ENCODE results near the gene TEAD1. TPM values are rescaled to one million over a fixed set of nuclear protein-coding genes. Genes with fewer than 3 reads are reported as not detected.

Gene TEAD1
- total and polyA plus RNA-seq, 4 donors, result 9.1 to 38.4 (median 10.7) TPM

DNA sequence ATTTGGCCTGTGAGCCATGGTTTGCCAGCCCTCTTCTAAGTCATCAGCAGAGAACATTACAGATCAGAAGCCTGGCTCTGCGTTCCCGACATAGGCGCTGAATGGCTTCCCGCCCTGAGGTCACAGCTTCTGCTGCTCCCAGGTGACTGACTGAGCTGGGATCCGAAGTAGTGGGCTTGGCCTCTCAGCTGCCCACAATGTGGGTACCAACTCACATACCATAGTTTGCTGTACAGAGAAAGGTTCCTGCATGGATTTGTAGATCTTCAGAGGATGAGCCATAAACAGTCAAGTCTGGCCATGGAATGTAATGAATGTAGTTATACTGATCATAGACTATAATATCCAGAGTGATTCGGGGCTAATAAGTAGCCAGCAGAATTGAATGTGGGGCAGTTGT, 42.6 kb downstream of the TEAD1 start:
- Histone ChIP-seq H3K4me1 (ENCODE audit: control insufficient read depth in 4 of 4, insufficient read depth in 4 of 4, low read length in 3 of 4) (no peaks in the 10 kb centered on the region), H3K4me3 (ENCODE audit: low read depth in 1 of 3, low read length in 3 of 3) (no peak overlapping the region), H3K27ac (ENCODE audit: low read depth in 1 of 2, low read length in 2 of 2) (no peak overlapping the region), H3K9me3 (ENCODE audit: control insufficient read depth in 4 of 4, low read length in 3 of 4) (no peaks in the 10 kb centered on the region), H3K36me3 (ENCODE audit: control insufficient read depth in 4 of 4, insufficient read depth in 3 of 4, low read depth in 1 of 4, low read length in 3 of 4) (no peaks in the 10 kb centered on the region), H3K27me3 (ENCODE audit: control insufficient read depth in 4 of 4, insufficient read depth in 4 of 4, low read length in 3 of 4) (no peaks in the 10 kb centered on the region), H3K9ac (ENCODE audit: low read depth in 1 of 2, low read length in 2 of 2) (no peak overlapping the region)
- no peak for DNase-seq (ENCODE audit: low spot score)
- TF ChIP-seq, protein P1, sequence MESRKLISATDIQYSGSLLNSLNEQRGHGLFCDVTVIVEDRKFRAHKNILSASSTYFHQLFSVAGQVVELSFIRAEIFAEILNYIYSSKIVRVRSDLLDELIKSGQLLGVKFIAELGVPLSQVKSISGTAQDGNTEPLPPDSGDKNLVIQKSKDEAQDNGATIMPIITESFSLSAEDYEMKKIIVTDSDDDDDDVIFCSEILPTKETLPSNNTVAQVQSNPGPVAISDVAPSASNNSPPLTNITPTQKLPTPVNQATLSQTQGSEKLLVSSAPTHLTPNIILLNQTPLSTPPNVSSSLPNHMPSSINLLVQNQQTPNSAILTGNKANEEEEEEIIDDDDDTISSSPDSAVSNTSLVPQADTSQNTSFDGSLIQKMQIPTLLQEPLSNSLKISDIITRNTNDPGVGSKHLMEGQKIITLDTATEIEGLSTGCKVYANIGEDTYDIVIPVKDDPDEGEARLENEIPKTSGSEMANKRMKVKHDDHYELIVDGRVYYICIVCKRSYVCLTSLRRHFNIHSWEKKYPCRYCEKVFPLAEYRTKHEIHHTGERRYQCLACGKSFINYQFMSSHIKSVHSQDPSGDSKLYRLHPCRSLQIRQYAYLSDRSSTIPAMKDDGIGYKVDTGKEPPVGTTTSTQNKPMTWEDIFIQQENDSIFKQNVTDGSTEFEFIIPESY (IDR thresholded peaks at IDR 0.05), result no peak
- TF ChIP-seq GABPA (IDR thresholded peaks at IDR 0.05 in 1 of 2, conservative IDR thresholded peaks at IDR 0.05 in 1 of 2) (no peak), JUND (IDR thresholded peaks at IDR 0.05) (no peak), EGR1 (IDR thresholded peaks at IDR 0.05; ENCODE audit: low read depth in 2 of 2) (no peak), FOXA1 (IDR thresholded peaks at IDR 0.05) (no peak), RAD21 (IDR thresholded peaks at IDR 0.05) (no peak), FOXA2 (IDR thresholded peaks at IDR 0.05) (no peak), SP1 (IDR thresholded peaks at IDR 0.05) (no peak), HNF4G (IDR thresholded peaks at IDR 0.05) (no peak), YY1 (IDR thresholded peaks at IDR 0.05) (no peak)
- TF ChIP-seq, protein P2, sequence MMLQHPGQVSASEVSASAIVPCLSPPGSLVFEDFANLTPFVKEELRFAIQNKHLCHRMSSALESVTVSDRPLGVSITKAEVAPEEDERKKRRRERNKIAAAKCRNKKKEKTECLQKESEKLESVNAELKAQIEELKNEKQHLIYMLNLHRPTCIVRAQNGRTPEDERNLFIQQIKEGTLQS (IDR thresholded peaks at IDR 0.05), result no peak
- TF ChIP-seq, protein P3, sequence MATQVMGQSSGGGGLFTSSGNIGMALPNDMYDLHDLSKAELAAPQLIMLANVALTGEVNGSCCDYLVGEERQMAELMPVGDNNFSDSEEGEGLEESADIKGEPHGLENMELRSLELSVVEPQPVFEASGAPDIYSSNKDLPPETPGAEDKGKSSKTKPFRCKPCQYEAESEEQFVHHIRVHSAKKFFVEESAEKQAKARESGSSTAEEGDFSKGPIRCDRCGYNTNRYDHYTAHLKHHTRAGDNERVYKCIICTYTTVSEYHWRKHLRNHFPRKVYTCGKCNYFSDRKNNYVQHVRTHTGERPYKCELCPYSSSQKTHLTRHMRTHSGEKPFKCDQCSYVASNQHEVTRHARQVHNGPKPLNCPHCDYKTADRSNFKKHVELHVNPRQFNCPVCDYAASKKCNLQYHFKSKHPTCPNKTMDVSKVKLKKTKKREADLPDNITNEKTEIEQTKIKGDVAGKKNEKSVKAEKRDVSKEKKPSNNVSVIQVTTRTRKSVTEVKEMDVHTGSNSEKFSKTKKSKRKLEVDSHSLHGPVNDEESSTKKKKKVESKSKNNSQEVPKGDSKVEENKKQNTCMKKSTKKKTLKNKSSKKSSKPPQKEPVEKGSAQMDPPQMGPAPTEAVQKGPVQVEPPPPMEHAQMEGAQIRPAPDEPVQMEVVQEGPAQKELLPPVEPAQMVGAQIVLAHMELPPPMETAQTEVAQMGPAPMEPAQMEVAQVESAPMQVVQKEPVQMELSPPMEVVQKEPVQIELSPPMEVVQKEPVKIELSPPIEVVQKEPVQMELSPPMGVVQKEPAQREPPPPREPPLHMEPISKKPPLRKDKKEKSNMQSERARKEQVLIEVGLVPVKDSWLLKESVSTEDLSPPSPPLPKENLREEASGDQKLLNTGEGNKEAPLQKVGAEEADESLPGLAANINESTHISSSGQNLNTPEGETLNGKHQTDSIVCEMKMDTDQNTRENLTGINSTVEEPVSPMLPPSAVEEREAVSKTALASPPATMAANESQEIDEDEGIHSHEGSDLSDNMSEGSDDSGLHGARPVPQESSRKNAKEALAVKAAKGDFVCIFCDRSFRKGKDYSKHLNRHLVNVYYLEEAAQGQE (IDR thresholded peaks at IDR 0.05), result no peak
- WGBS, result 94% methylated on average over 6 of the region's 6 CpGs

DNA sequence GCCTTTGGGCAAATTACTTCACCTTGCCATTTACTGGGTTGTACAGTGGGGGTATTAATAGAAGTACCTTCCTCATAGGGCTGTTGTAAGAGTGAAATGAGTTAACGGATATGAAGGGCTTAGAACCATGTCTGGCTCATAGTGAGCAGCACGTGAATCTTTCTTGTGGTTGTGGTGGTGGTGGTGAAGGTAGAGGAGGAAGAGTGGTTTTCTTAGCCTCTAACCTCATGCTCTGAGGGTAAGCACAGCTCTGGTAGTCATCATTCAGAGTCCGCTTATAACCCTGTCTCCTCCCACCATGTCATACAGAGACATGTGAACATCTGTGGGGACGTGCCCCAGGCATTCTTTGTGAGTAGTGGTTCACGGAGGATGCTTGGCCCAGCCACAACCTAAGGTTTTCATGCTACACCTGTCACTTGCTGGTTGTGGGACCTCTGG, 43.6 kb downstream of the TEAD1 start:
- DNase-seq (ENCODE audit: low spot score), result no peak
- Histone ChIP-seq H3K27ac (ENCODE audit: low read depth in 1 of 2, low read length in 2 of 2) (no peak overlapping the region), H3K4me3 (ENCODE audit: low read depth in 1 of 3, low read length in 3 of 3) (no peak overlapping the region), H3K4me1 (ENCODE audit: control insufficient read depth in 4 of 4, insufficient read depth in 4 of 4, low read length in 3 of 4) (no peaks in the 10 kb centered on the region), H3K27me3 (ENCODE audit: control insufficient read depth in 4 of 4, insufficient read depth in 4 of 4, low read length in 3 of 4) (no peaks in the 10 kb centered on the region), H3K36me3 (ENCODE audit: control insufficient read depth in 4 of 4, insufficient read depth in 3 of 4, low read depth in 1 of 4, low read length in 3 of 4) (no peaks in the 10 kb centered on the region), H3K9me3 (ENCODE audit: control insufficient read depth in 4 of 4, low read length in 3 of 4) (no peaks in the 10 kb centered on the region), H3K9ac (ENCODE audit: low read depth in 1 of 2, low read length in 2 of 2) (no peak overlapping the region)
- TF ChIP-seq RAD21 (IDR thresholded peaks at IDR 0.05) (no peak), FOXA1 (IDR thresholded peaks at IDR 0.05) (no peak), NR2F2 (IDR thresholded peaks at IDR 0.05) (no peak), HNF4A (conservative IDR thresholded peaks at IDR 0.05) (no peak), JUND (IDR thresholded peaks at IDR 0.05) (no peak)
- TF ChIP-seq, protein P3 (IDR thresholded peaks at IDR 0.05), result no peak
- WGBS, result 84% methylated on average over 5 of the region's 5 CpGs

Measured in liver (tissue), 9 donors.